22Rv1 (cell line): ENCODE results near the gene MT1F.

Experiments used
- H3K27ac ChIP-seq: fragments of 450-650 bp; 2 replicates; pipeline ENCODE4 v1.5.1; 2017
- ZFX ChIP-seq: fragments of 450-650 bp; IDR thresholded peaks from 2 replicates; pipeline ENCODE4 v1.6.1; 2017; ENCODE audit warnings: antibody characterized with exemption, borderline replicate concordance
- TF ChIP-seq, protein P1 (sequence below): fragments of 450-650 bp; IDR thresholded peaks from 2 replicates; pipeline ENCODE4 v1.5.1; 2017; ENCODE audit warnings: mild to moderate bottlenecking

MT1F gene

DNA sequence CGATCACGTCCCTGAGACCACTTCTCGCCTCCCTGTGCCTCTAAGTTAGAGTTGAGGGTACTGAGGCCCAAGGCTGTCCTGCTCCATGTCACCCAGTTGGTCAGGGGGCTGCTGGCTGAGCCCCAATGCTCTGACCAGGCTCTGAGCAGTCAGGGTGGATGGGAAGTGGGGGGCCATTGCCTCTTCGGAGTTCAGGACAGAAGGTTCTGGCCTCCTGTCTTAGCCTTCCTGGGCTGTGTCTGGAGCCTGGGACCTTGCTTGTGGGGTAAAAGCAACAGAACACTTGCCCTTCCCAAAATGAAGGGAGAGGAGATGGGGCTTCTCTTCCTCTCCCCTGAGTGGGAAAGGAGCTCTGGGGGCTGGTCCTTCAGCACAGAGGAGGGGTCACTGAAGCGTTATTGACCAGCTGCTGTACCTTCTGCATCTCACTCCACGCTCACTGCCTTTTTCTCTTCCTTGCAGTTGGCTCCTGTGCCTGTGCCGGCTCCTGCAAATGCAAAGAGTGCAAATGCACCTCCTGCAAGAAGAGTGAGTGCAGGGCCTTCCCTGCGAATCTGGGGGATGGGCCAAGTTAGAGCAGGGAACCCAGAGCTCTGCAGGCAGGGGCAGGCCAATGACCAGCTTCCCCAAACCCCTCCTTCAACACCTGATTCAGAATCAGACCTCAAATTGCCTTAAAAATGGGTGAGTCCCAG is 25.1 kb downstream of the MT1F start:
- TF ChIP-seq, protein P1, sequence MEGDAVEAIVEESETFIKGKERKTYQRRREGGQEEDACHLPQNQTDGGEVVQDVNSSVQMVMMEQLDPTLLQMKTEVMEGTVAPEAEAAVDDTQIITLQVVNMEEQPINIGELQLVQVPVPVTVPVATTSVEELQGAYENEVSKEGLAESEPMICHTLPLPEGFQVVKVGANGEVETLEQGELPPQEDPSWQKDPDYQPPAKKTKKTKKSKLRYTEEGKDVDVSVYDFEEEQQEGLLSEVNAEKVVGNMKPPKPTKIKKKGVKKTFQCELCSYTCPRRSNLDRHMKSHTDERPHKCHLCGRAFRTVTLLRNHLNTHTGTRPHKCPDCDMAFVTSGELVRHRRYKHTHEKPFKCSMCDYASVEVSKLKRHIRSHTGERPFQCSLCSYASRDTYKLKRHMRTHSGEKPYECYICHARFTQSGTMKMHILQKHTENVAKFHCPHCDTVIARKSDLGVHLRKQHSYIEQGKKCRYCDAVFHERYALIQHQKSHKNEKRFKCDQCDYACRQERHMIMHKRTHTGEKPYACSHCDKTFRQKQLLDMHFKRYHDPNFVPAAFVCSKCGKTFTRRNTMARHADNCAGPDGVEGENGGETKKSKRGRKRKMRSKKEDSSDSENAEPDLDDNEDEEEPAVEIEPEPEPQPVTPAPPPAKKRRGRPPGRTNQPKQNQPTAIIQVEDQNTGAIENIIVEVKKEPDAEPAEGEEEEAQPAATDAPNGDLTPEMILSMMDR = no peak
- no peak for TF ChIP-seq ZFX
- peak overlapping the region; percentile 53 for H3K27ac ChIP-seq

DNA sequence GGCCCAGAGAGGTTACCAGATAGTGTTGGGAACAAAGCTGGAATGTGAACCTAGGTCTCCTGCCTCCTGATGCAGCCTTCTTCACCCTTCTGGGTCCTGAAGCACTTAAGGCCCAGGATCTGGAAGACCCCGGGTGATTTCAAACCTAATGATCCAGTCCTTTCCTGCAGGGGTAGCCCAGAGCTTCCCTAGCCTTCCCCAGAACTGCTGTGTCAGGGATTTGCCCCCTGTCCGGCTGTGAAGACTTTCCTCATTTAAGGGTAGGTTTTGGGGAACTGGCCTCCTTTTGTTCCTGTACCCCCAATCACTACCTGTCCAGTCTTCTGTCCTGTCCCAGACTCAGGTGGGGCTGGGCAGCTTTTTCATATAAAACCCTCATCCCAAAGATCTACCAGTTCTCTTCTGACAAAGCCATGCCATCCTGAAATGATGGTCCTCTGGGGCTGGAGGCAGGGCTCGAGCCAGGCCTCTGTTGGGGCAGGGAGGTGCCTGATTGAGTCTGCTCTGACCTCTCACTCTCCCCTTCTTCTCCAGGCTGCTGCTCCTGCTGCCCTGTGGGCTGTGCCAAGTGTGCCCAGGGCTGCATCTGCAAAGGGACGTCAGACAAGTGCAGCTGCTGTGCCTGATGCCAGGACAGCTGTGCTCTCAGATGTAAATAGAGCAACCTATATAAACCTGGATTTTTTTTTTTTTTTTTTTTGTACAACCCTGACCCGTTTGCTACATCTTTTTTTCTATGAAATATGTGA is 25.8 kb downstream of the MT1F start:
- no peak for TF ChIP-seq ZFX
- TF ChIP-seq, protein P1 = no peak
- H3K27ac ChIP-seq = no peak overlapping the region

DNA sequence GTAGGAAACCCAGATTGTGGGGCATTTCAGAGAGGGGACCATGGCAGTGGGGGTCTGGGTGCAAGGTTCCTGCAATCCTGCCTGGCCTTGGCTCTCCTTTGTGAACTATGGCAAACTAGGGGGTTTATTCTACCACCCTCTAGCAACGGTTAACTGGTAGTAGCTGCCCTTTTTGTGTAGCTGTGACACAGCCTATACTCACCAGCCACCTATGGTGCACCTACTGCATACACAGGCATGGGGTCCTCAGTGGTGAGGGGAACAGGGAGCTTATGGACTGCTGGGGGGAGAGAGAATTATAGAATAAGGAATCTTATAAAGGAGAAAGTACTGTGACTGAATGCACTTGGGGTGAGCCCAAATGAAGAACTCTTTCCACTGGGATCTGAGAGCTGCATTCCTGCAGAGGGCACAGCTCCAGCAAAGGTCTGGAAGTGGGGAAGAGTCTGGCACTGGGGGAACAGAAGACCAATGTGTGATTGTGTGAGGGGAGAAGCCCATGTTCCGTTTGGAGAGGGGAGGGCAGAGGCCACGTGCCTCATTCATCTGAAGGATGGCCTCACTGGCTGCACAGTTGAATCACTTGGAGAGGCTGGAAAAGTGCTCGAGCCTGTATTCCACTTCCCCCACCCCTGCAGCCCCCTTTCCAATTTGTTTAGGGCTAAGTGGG is 26.6 kb downstream of the MT1F start:
- TF ChIP-seq ZFX = no peak
- TF ChIP-seq, protein P1 = no peak
- no peak overlapping the region for H3K27ac ChIP-seq

DNA sequence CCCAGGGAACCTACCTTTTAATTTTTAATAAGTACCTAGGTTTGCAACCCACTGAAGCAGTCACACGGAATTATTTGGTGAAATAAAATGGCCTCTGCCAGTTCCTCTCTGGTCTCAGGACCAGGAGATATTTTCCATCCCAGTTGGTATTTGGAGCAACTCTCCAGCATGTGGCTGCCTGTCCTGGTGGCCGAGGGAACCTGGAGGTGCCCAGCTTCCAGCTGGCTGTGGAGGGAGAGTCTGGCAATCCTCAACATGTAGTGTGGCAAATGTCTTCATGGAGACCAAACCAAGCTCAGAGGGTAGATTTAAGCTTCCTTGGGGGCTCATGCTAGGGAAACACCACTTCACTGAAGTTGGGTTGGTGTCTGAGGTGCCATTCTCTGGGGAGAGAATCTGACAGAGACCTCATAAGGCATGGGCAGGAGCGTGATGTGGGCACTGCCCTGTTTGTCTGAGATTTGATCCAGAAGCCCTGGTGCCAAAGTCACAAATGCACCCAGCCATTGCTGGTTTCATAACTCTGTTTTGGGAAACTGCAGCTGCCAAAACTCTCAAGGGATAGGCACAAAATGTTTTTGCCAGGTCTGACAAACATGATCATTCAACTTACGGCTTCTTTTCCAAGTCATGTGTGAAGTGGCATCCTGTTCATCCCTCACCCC is 27.3 kb downstream of the MT1F start:
- TF ChIP-seq, protein P1 = no peak
- TF ChIP-seq ZFX = no peak
- H3K27ac ChIP-seq = no peak overlapping the region

DNA sequence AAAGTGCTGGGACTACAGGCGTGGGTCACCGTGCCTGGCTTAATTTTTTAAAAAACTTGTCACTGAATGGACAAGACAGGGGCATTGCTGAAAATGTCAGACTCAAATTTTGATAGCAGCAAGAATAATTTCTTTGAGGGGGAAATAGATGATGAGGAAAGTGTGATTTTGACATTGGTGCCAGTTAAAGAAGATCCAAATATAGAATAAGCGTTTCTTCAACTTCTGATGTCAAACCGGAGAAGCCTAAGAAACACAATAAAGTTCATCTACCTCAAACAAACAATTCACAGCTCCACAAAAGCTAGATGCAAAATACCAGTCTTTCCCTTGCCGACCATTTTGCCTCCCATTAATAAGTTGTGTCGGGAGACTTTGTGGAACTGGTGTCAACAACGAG is 29.0 kb downstream of the MT1F start:
- H3K27ac ChIP-seq = no peak overlapping the region

DNA sequence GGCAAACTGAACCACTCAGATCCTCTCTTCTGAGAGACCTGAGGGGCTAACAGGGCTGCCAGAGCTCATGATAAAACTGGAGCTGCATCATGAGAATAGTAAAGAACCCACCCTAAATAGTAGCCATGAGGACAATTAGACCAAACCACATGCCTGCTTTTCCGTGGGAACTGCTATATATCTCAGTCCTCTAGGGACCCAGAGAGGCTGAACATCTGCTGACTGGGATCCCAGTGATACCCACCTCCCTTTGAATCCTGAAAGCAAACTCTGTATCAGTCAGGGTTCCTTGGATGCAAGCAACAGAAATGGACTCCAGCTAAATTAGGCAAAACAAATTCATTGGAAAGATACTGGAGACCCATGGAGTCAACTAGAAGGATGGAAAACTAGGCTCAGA is 31.0 kb downstream of the MT1F start:
- TF ChIP-seq, protein P1 = no peak
- TF ChIP-seq ZFX = no peak
- no peak overlapping the region for H3K27ac ChIP-seq

More for the DNA sequence above, 29.0 kb downstream of the MT1F start:
- TF ChIP-seq, protein P1 = no peak
- TF ChIP-seq ZFX = no peak
